KMS-11 (cell line): ENCODE data around the gene ZNF22.

Source experiments
- H2AFZ ChIP-seq: fragments of 200-600 bp; sonication (generic); 2 replicates; pipeline ENCODE4 v1.6.1; 2016; ENCODE audit warnings: antibody characterized with exemption, mixed run types, low read depth
- H3K27ac ChIP-seq: fragments of 200-600 bp; sonication (generic); 2 replicates; pipeline ENCODE4 v1.6.1; 2016; ENCODE audit warnings: mild to moderate bottlenecking, mixed run types
- H3K27me3 ChIP-seq: fragments of 200-600 bp; sonication (generic); 2 replicates; pipeline ENCODE4 v1.6.1; 2017; ENCODE audit warnings: mild to moderate bottlenecking, low read depth, mixed run types, moderate library complexity; ENCODE audit not compliant: insufficient read depth
- H3K36me3 ChIP-seq: fragments of 200-600 bp; sonication (generic); 2 replicates; pipeline ENCODE4 v1.6.1; 2017; ENCODE audit warnings: mild to moderate bottlenecking, mixed run types; ENCODE audit not compliant: insufficient read depth
- H3K4me1 ChIP-seq: fragments of 200-600 bp; sonication (generic); 2 replicates; pipeline ENCODE4 v1.6.1; 2016; ENCODE audit warnings: mild to moderate bottlenecking, low read depth, mixed run types; ENCODE audit not compliant: poor library complexity, severe bottlenecking
- H3K4me2 ChIP-seq: fragments of 200-600 bp; sonication (generic); 2 replicates; pipeline ENCODE4 v1.7.0; 2016; ENCODE audit warnings: mild to moderate bottlenecking, mixed run types
- H3K4me3 ChIP-seq: fragments of 200-600 bp; sonication (generic); IDR thresholded peaks from 2 replicates; pipeline ENCODE4 v1.6.1; 2017; ENCODE audit warnings: low read depth, low read length, mixed read lengths; ENCODE audit not compliant: insufficient read depth
- H3K79me2 ChIP-seq: fragments of 200-600 bp; sonication (generic); 2 replicates; pipeline ENCODE4 v1.6.1; 2016; ENCODE audit warnings: low read depth, mixed run types; ENCODE audit not compliant: insufficient read depth
- H3K9ac ChIP-seq: fragments of 200-600 bp; sonication (generic); 2 replicates; pipeline ENCODE4 v1.6.1; 2016; ENCODE audit warnings: mild to moderate bottlenecking, mixed run types
- H4K20me1 ChIP-seq: fragments of 200-600 bp; sonication (generic); 2 replicates; pipeline ENCODE4 v1.6.1; 2016; ENCODE audit warnings: mild to moderate bottlenecking, mixed run types; ENCODE audit not compliant: insufficient read depth
- TF ChIP-seq, protein P1 (sequence below): fragments of 200-600 bp; sonication (generic); conservative IDR thresholded peaks from 2 replicates; pipeline ENCODE4 v1.6.1; 2017; ENCODE audit warnings: low read depth, mild to moderate bottlenecking, antibody characterized with exemption, low read length, moderate library complexity, mixed read lengths

Gene ZNF22

DNA sequence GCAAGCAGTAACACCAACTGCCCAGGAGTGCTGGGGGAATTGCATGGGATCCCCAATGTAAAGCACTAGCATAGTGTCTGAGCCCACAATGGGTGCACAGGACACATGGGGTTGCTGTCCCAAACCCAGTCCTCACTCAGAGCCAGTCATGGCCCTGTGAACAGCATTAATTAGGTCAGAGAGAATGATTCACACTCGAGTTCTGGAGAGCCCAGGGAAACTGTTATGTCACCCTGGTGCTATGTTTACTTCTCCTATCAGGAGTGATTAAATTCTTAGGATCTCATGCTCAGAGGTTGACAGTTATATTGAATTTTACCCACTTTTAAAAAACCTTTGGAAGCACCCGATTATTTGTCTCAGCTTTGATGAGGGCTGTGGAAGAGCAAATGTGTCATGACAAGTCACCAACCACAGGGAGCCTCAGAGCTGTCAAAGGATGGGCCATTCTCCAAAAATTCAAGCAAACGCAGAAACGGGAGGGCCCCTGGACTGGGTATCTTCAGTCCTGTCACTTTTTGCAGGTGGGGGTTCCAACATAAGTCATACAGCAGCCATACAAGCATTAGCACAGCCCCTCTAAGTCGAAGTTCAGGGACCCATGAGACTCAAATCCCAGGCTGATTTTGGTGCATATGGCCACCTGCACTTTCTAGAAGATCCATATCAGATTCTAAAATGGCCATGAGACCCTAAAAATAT is 42.4 kb upstream of the ZNF22 start:
- H3K4me3 ChIP-seq = no peak overlapping the region
- no peaks in the 10 kb centered on the region for H4K20me1 ChIP-seq
- H3K36me3 ChIP-seq = no peaks in the 10 kb centered on the region
- TF ChIP-seq, protein P1, sequence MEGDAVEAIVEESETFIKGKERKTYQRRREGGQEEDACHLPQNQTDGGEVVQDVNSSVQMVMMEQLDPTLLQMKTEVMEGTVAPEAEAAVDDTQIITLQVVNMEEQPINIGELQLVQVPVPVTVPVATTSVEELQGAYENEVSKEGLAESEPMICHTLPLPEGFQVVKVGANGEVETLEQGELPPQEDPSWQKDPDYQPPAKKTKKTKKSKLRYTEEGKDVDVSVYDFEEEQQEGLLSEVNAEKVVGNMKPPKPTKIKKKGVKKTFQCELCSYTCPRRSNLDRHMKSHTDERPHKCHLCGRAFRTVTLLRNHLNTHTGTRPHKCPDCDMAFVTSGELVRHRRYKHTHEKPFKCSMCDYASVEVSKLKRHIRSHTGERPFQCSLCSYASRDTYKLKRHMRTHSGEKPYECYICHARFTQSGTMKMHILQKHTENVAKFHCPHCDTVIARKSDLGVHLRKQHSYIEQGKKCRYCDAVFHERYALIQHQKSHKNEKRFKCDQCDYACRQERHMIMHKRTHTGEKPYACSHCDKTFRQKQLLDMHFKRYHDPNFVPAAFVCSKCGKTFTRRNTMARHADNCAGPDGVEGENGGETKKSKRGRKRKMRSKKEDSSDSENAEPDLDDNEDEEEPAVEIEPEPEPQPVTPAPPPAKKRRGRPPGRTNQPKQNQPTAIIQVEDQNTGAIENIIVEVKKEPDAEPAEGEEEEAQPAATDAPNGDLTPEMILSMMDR = no peak
- H3K4me2 ChIP-seq = peak overlapping the region; percentile 83
- H3K4me1 ChIP-seq = peaks cover 13% of the 10 kb centered on the region
- peak overlapping the region; percentile 69; the same call in 1 of the 2 replicates for H3K27ac ChIP-seq
- H3K9ac ChIP-seq = peak overlapping the region; percentile 71
- H3K79me2 ChIP-seq = peaks cover 56% of the 10 kb centered on the region
- no peaks in the 10 kb centered on the region for H3K27me3 ChIP-seq
- no peak overlapping the region for H2AFZ ChIP-seq

- Histone ChIP-seq H3K27ac (peak overlapping the region; percentile 69), H4K20me1 (no peaks in the 10 kb centered on the region), H2AFZ (peak overlapping the region; percentile 68; the same call in 1 of the 2 replicates), H3K36me3 (no peaks in the 10 kb centered on the region), H3K4me1 (peaks cover 16% of the 10 kb centered on the region), H3K4me3 (no peak overlapping the region), H3K79me2 (peaks cover 60% of the 10 kb centered on the region), H3K9ac (peak overlapping the region; percentile 71), H3K4me2 (peak overlapping the region; percentile 83), H3K27me3 (no peaks in the 10 kb centered on the region)
- TF ChIP-seq, protein P1 = no peak
These were observed 41.9 kb upstream of the ZNF22 start for GRCh38 chr10:44958898-44959246.

GRCh38 chr10:44959247-44960087 is 41.3 kb upstream of the ZNF22 start, which contains the start of gene RASSF4:
Gene RASSF4 (plus strand): TSS chr10:44959802. CDS start chr10:44970203, 10,401 bp downstream.
- Histone ChIP-seq H3K27me3 (no peaks in the 10 kb centered on the region), H3K9ac (peak within 1 kb of the TSS; percentile 84), H3K27ac (peak within 1 kb of the TSS; percentile 89), H2AFZ (peak within 1 kb of the TSS; percentile 68; the same call in 1 of the 2 replicates), H3K36me3 (no peaks in the 10 kb centered on the region), H3K79me2 (peaks cover 66% of the 10 kb centered on the region), H3K4me2 (peak within 1 kb of the TSS; percentile 99), H3K4me3 (no peak within 1 kb of the TSS), H3K4me1 (peaks cover 22% of the 10 kb centered on the region), H4K20me1 (no peaks in the 10 kb centered on the region)
- TF ChIP-seq, protein P1 = no peak

DNA sequence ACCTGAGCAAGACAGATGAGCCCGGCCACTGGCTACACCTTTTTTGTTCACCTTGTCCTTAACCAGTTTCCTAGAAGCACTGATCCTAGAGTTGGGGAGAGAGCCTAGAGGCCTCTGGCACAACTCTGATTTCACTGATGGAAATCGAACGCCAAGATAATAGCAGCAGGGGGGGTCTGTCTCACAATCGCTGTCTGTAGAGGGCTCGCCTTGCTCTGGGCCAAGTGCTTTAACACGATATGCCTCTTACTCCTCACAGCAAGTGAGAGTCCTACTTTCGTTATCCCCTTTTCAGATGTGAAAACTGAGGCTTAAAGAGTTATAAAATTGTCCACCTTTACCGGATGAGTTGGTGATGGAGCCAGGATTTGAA is 40.6 kb upstream of the ZNF22 start:
- H3K27ac ChIP-seq = peak overlapping the region; percentile 89
- H2AFZ ChIP-seq = no peak overlapping the region
- peak overlapping the region; percentile 99 for H3K4me2 ChIP-seq
- no peaks in the 10 kb centered on the region for H4K20me1 ChIP-seq
- no peak overlapping the region for H3K4me3 ChIP-seq
- peaks cover 72% of the 10 kb centered on the region for H3K79me2 ChIP-seq
- H3K4me1 ChIP-seq = peaks cover 28% of the 10 kb centered on the region
- peak overlapping the region; percentile 84 for H3K9ac ChIP-seq
- TF ChIP-seq, protein P1 = no peak
- H3K27me3 ChIP-seq = no peaks in the 10 kb centered on the region
- H3K36me3 ChIP-seq = no peaks in the 10 kb centered on the region
